GM23248 (cell line): ENCODE data around the gene RIN1.

Experiments
- EZH2 ChIP-seq: fragments of 200-600 bp; sonication (generic); IDR thresholded peaks from 2 replicates; pipeline ENCODE4 v1.6.1; 2018; ENCODE audit warnings: antibody characterized with exemption, mild to moderate bottlenecking; ENCODE audit not compliant: insufficient read depth, poor library complexity, severe bottlenecking
- EZH2phosphoT487 ChIP-seq: fragments of 200-600 bp; sonication (generic); IDR thresholded peaks from 2 replicates; pipeline ENCODE4 v1.6.1; 2018; ENCODE audit warnings: antibody characterized with exemption, moderate library complexity, mild to moderate bottlenecking, low read depth; ENCODE audit not compliant: insufficient read depth

DNA sequence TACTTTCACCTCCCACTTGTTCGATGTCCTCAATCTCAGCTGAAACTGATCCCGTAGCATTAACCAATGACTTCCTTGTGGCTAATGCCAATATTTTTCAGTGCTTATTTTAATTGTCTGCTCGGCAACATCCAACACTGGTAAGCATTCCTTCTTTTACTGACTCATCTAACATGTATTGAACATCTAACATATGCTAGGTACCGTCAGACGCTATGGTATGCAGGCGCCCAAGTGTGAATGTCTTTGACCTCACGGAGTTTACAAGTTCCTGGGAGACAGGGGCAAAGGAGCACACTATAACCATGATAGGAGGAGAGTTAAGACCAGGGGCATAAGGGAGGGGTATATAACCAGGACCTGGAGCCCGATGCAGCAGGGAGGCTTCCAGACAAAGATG is 6.9 kb upstream of the RIN1 start:
- no peak for TF ChIP-seq EZH2
- TF ChIP-seq EZH2phosphoT487: no peak
